Hematopoietic multipotent progenitor cell treated with erythropoietin and hydrocortisone succinate and interleukin-3 and kit ligand, for 15 days (in vitro differentiated cells): ENCODE data around the gene HNRNPLL.
"Not testable (repeated sequence)": the region's sequence is repeated elsewhere in the genome, so short reads cannot be mapped to it uniquely, and the experiment has no call there.

Source experiments
- DNase-seq: peaks from one replicate; pipeline ENCODE4 v3.0.0-alpha.2; 2015; ENCODE audit warnings: low spot score

The HNRNPLL gene

DNA sequence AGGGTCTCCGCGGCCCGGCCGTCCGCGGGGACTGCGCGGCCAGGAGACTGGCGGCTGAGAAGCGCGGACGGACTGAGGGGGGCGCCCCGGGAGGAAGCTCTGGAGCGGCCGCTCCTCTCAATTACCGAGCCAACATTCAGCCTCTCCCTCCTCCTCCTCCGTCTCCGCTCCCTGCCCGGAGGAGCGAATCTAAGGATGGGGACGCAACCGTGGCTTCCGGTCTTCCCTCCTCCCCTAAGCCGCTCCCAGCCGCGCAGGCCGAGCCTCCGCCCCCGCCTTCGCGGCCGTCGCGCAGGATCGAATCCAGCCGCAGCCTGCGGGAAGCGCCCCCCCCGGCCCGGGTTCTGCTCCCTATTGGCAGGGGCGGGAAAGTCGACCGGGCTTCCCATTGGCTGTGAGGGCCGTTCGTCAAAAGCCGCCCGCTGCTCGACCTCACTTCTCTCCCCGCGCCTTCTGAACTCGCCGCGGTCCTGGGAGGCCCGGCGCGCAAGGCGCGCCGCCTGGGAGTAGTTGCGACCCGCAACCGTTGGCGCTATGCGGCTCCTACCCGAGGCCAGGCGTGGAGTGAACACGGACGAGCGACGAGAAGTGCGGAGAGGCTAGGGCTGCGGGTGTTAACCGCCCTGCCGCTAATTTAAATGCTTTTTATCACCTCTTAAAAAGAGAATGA lies at the start of gene HNRNPLL:
TSS of gene HNRNPLL (minus strand) at position 197 of the 670 bp plus-strand sequence. CDS start 302 bp downstream, outside the sequence.
- peak; percentile 93 for DNase-seq

DNA sequence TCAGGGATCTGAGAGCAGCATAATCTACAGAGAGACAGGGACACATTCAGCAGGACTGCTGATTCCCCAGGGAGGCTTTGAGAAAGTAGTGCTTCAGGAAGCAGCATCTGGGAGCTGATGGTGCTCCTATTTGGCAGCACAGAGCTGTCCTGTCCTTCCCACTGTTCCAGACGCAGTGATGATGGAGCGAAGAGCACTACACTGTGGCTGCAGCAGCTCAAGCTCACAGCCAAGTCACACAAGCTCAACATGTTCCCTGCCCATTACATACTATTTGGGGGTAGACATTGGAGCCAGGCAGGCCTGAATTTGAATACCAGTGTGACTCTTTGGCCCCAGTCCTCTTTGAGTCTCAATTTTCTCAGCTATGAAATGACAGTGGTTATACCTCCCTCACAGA lies 48.0 kb upstream of the HNRNPLL start:
- no peak for DNase-seq

DNA sequence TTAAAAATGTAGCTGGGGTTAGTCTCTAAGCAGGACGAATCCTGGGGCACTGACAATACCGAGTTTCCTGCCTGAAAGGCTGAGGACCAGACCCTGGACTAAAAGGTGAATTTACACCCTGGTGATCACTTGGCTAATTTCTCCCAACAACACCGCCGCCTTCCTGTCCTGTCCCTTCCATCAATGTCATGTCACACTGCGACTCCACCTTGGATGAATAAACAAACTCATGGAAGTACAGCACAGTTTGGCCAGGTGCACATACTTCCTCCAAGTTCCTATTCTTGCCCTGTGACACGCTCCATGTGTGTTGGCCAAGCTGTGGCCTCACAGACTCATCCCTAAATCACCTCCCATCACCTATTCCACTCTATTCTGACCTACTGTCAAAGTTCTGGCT lies 47.3 kb upstream of the HNRNPLL start:
- no peak for DNase-seq

DNA sequence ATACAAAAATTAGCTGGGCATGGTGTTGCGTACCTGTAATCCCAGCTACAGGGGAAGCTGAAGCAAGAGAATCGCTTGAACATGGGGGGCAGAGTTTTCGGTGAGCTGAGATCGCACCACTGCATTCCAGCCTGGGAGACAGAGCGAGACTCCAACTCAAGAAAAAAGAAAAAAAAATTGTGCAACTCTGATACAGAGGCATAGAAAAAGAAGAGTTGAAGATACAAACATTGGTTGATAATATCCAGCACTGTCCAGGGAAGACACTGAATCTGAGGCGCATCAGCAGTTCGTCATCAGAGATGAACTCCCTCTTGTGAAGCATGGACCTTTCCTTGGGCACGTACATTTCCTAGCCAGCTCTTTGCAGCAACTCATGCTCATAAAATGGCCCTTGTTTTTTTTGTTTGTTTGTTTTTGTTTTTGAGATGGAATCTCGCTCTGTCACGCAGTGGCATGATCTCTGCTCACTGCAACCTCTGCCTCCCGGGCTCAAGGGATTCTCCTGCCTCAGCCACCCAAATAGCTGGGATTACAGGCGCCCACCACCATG lies 46.5 kb upstream of the HNRNPLL start:
- DNase-seq, result no peak

DNA sequence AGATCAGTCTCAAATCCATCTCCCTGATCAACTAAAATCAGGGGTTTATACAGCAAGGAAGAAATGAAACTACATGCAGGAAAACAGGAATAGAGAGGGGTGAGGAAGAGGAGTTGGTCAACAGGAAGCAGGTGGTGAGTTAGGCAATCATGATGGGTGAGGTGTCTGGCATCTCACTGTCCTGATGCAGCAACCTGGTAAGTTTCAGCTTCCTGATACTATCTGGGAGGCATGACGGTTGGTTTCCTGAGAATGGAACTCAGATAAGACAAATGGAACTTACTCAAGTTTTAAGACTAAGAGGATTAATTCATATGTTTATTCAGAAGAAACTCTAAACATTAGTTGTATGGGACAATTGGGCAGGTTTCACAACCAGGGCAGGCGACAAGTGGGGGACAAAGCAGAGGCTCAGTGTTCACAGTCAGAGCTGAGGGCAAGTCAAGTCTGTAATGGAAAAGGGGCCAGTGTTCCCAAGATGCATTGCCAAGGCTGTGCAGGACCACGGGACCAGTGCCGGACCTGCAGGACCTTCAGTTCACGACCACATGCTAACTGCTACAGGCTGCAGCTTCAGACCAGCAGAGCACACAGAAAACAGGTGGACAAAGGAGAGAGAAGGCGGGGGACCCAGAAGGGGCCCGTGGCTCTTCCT lies 45.5 kb upstream of the HNRNPLL start:
- no peak for DNase-seq

DNA sequence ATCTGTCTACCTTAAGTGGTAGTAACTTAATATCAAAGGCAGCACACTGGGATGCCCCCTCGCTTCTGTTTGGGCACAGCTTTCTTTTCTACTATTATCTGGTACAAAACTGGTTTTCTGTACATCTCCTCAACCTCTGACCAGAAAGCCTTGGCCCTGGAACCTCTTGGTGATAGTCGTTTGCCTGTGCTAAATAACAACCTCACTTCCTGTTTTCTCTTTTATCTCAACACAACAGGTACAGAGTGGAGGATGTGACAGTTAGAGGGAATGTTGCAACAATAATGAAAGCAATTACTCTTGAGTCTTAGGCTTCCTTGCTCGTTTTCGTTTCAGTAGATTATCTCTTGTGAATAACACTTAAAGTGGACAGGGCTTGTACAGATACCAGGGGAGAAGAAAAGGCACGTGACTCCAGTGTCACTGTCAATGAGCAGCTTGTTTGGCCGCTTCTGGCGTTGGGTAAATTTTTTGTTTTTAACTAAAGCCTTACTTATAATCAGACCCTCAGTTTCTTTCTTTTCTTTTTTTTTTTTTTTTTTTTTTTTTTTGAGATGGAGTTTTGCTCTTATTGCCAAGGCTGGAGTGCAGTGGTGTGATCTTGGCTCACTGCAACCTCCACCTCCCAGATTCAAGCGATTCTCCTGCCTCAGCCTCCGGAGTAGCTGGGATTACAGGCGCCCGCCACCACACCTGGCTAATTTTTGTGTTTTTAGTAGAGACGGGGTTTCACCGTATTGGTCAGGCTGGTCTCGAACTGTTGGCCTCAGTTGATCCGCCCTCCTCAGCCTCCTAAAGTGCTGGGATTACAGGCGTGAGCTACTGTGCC lies 41.2 kb upstream of the HNRNPLL start:
- peak; percentile 26 for DNase-seq

DNA sequence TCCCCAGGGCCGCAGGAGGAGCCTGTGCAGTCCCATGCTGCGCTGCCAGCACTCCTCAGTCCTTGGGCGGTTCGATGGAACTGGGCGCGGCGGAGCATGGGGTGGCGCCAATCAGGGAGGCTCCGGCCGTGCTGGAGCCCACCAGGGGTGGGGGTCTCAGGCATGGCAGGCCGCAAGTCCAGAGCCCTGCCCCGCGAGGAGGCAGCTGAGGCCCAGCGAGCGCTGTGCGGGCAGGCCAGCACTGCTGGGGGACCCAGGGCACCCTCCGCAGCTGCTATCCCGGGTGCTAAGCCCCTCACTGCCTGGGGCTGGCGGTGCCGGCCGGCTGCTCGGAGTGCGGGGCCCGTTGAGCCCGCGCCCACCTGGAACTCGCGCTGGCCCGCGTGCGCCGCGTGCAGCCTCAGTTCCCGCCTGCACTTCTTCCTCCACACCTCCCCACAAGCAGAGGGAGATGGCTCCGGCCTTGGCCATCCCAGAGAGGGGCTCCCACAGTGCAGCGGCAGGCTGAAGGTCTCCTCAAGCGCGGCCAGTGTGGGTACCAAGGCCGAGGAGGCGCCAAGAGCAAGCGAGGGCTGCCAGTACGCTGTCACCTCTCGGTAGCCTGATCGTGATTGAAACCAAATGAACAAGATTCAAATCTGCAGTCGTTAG lies 40.4 kb upstream of the HNRNPLL start:
- no peak for DNase-seq

DNA sequence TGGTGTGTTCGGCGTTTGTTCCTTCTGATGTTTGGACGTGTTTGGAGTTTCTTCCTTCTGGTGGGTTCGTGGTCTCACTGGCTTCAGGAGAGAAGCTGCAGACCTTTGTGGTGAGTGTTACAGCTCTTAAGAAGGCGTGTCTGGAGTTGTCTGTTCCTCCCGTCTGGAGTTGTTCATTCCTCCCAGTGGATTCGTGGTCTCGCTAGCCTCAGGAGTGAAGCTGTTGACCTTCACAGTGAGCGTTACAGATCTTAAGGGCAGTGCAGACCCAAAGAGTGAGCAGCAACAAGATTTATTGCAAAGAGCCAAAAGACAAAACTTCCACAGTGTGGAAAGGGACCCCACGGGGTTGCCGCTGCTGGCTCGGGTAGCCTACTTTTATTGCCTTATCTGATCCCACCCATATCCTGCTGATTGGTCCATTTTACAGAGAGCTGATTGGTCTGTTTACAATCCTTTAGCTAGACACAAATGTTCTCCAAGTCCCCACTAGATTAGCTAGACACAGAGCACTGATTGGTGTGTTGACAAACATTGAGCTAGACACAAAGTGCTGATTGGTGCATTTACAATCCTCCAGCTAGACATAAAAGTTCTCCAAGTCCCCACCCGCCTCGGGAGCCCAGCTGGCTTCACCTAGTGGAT lies 39.8 kb upstream of the HNRNPLL start:
- not testable (repeated sequence) for DNase-seq

DNA sequence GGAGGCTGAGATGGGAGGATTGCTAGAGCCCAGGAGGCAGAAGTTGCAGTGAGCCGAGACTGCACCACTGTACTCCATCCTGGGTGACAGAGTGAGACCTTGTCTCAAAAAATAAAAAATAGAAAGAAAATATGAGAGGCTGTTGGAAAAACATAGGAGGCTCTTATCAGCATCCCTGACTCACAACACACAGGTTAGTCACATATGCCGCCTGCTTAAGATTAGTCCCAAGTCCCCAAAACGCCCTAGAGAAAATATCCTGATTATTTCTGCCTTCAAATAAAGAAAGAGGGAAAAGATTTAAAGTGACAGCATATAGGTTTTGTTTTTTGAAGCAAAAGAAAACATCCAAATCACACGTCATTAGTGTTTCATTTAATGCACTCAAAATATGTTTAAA lies 33.3 kb upstream of the HNRNPLL start:
- DNase-seq, result no peak

GRCh38 chr2:38635139-38635538 lies 32.4 kb upstream of the HNRNPLL start:
- DNase-seq, result no peak

GRCh38 chr2:38634684-38635083 lies 32.0 kb upstream of the HNRNPLL start:
- no peak for DNase-seq

DNA sequence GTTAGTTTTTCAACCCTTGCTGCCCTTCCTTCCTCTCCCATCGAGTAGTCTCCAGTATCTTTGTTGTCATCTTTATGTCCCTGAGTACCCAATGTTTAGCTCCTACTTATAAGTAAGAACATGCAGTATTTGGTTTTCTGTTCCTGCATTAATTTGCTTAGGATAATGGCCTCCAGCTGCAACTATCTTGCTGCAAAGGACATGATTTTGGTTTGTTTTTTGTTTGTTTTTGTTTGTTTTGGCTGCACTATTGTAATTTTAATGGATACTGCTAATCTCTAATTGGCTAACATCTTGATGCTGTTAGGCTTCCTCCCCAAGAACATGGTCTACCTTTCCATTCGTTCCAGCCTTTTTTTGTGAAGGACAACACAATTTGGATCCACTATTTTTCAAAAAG lies 31.2 kb upstream of the HNRNPLL start:
- no peak for DNase-seq

DNA sequence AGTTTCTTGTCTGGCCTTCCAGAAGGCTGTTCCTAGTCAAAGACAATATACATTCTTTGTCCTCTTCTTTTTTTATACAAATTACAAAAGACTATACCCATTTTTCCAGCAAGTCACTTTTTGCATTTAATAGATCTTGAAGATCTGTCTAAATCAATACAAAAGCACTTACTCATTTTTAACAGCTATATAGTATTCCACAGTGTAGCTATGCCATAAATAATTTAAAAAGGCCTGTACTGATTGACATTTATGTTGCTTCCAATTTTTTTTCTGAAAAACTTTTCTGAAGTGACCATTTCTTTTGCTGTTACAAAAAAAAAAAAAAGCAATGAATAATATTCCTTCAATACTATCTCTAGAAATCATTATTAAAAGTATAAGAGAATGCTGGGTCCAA lies 30.3 kb upstream of the HNRNPLL start:
- no peak for DNase-seq

GRCh38 chr2:38631976-38632375 lies 29.2 kb upstream of the HNRNPLL start:
- DNase-seq, result no peak

DNA sequence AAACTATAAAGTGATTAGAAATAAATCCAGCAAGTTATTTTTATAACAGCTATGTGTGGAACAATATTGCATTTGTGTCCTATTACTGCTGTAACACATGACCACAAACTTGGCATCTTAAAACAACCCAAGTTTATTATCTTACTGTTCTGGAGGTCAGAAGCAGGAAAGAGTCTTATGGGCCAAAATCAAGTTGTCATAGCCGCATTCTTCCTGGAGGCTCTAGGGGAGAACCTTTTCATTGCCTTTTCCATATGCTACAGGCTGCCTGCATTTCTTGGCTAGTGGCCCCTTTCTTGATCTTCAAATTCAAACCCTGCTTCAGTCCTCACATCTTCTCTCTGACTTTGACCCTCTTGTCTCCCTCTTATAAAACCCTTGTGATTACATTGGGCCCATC lies 27.0 kb upstream of the HNRNPLL start:
- DNase-seq, result no peak

GRCh38 chr2:38627391-38627790 lies 24.7 kb upstream of the HNRNPLL start:
- DNase-seq, result no peak

- DNase-seq, result no peak
Observed at GRCh38 chr2:38626326-38627035, 23.8 kb upstream of the HNRNPLL start.

DNA sequence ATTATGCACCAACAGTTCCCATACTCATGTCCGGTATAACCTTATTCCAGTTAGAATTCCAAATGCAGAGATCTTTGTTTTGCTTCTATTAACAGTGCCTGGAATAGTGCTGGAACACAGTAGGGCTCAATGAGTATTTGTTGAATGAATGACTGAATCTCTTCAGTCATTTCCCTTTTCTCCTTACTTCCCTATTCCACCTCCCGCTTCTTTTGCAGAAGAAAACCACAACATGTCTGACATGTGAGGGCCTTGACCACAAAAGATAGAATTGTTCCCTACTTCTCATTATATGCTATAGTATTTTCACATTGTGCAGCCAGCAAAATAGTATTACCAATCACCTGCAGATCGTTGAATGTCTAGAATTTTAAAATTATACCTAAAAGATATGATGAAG lies 19.5 kb upstream of the HNRNPLL start:
- no peak for DNase-seq

DNA sequence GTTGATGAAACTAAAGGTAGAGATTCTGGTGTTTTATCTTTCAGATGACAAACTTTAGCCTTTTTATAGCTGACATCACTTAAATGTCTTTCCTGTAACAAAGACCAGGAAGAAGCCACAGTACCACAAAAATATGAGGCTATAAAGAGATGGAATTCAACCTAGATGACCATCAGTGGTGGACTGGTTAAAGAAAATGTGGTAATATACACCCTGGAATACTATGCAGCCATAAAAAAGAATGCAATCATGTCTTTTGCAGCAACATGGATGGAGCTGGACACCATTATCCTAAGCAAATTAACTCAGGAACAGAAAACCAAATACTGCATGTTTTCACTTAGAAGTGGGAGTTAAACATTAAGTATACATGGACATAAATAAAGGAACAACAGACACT lies 18.3 kb upstream of the HNRNPLL start:
- DNase-seq, result no peak

DNA sequence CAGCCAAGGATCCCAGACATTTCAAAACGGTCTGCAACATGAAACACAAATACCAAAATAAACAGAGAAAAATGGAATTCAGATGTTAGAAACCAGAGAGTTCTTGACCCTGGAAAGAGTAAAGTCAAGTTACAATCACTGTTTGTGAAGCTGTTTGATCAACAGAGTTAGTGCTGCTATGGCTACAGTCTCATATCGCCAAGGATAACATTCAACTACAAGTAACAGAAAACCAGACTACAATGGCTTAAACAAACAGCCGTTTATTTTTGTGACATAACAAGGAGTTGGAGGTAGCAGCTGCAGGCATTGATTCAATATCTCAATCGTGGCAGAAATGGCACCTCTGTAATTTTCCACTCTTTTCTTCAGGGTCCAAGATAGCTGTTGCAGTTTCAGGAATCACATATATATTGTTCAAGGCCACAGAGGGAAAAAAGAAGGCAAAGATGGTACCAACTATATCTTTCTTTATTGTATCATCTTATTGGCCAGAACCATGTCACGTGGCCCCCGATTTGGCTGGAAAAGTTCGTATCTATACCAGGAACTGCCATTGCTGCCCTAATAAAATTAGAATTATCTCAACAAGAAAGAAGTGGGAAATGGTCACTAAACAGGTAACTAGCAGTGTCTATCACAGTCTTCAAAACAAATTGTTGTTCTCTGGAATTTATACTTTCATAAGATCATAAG lies 17.7 kb upstream of the HNRNPLL start:
- DNase-seq, result no peak
